Stimulated activated CD8-positive, alpha-beta memory T cell treated with anti-CD3 and anti-CD28 coated beads, Interleukin-15, amount 100 ng/mL, for 48 hours (primary cell): ENCODE results near the gene TMPRSS15.
"Not testable (repeated sequence)": the region's sequence is repeated elsewhere in the genome, so short reads cannot be mapped to it uniquely, and the experiment has no call there.

ENCODE experiments used
- DNase-seq, 2 donors: peaks; one replicate each; pipeline ENCODE4 v3.0.0-alpha.2; 2020; ENCODE audit warnings: low read depth in 2 of 2

Gene TMPRSS15

GRCh38 chr21:18403735-18404450, at the start of gene TMPRSS15:
TSS of gene TMPRSS15 (minus strand) at chr21:18403785. CDS start at chr21:18403622, 163 bp downstream.
- no peak for DNase-seq

GRCh38 chr21:18451670-18452069, 48.1 kb upstream of the TMPRSS15 start:
- no peak for DNase-seq

GRCh38 chr21:18449605-18450550, 46.3 kb upstream of the TMPRSS15 start:
- no peak for DNase-seq

- no peak for DNase-seq
These were observed 40.1 kb upstream of the TMPRSS15 start for GRCh38 chr21:18443701-18444100.

GRCh38 chr21:18443085-18443484, 39.5 kb upstream of the TMPRSS15 start:
- no peak for DNase-seq

GRCh38 chr21:18430341-18430740, 26.8 kb upstream of the TMPRSS15 start:
- DNase-seq = no peak

- DNase-seq = no peak
These were observed 20.7 kb upstream of the TMPRSS15 start for GRCh38 chr21:18424276-18424675.

- no peak for DNase-seq
These were observed 13.7 kb upstream of the TMPRSS15 start for GRCh38 chr21:18417141-18417790.

GRCh38 chr21:18411565-18411964, 8.0 kb upstream of the TMPRSS15 start:
- no peak for DNase-seq

GRCh38 chr21:18409579-18409978, 6.0 kb upstream of the TMPRSS15 start:
- no peak for DNase-seq

GRCh38 chr21:18398843-18399242, 4.7 kb downstream of the TMPRSS15 start:
- no peak for DNase-seq

- DNase-seq = no peak
These were observed 15.6 kb downstream of the TMPRSS15 start for GRCh38 chr21:18387994-18388393.

GRCh38 chr21:18384771-18385170, 18.8 kb downstream of the TMPRSS15 start:
- DNase-seq = no peak

GRCh38 chr21:18382934-18383619, 20.5 kb downstream of the TMPRSS15 start:
- DNase-seq = not testable (repeated sequence)

- no peak for DNase-seq
These were observed 21.4 kb downstream of the TMPRSS15 start for GRCh38 chr21:18382141-18382540.

GRCh38 chr21:18373606-18374005, 30.0 kb downstream of the TMPRSS15 start:
- DNase-seq = no peak

- no peak for DNase-seq
These were observed 33.3 kb downstream of the TMPRSS15 start for GRCh38 chr21:18370301-18370700.

GRCh38 chr21:18369115-18369514, 34.5 kb downstream of the TMPRSS15 start:
- no peak for DNase-seq

- no peak for DNase-seq
These were observed 35.4 kb downstream of the TMPRSS15 start for GRCh38 chr21:18368205-18368604.

- no peak for DNase-seq
These were observed 46.8 kb downstream of the TMPRSS15 start for GRCh38 chr21:18356801-18357200.

- no peak for DNase-seq
These were observed 48.6 kb downstream of the TMPRSS15 start for GRCh38 chr21:18354947-18355346.

GRCh38 chr21:18350216-18350615, 53.4 kb downstream of the TMPRSS15 start:
- DNase-seq = no peak
